GM18951 (cell line): ENCODE data around the gene PTPRG.

Experiments
- POLR2A ChIP-seq: IDR thresholded peaks from 4 replicates; pipeline ENCODE4 v1.6.1; 2011; ENCODE audit warnings: mild to moderate bottlenecking; ENCODE audit not compliant: insufficient read length, insufficient read depth; ENCODE audit errors: extremely low read depth
- in situ Hi-C: fragments of 300-500 bp; cut with MboI; formaldehyde crosslinking; loops from one replicate; pipeline ENCODE4 v1.12.0; 2022; ENCODE audit warnings: low sequenced_read_pairs, mixed read lengths, inconsistent platforms; ENCODE audit not compliant: unreplicated experiment

The PTPRG gene

GRCh38 chr3:62039586-62039985 is 478.2 kb downstream of the PTPRG start:
- TF ChIP-seq POLR2A = no peak
- in situ Hi-C loops = no loop called here

- in situ Hi-C loops = no loop called here
- TF ChIP-seq POLR2A = no peak
These were observed 480.3 kb downstream of the PTPRG start for GRCh38 chr3:62041681-62042080.

- in situ Hi-C loops = no loop called here
- TF ChIP-seq POLR2A = no peak
These were observed 483.6 kb downstream of the PTPRG start for GRCh38 chr3:62044874-62045411.

- in situ Hi-C loops = no loop called here
- no peak for TF ChIP-seq POLR2A
These were observed 485.0 kb downstream of the PTPRG start for GRCh38 chr3:62046326-62046725.

- no peak for TF ChIP-seq POLR2A
- in situ Hi-C loops = no loop called here
These were observed 487.2 kb downstream of the PTPRG start for GRCh38 chr3:62048577-62048976.

GRCh38 chr3:62049033-62049432 is 487.7 kb downstream of the PTPRG start:
- no peak for TF ChIP-seq POLR2A
- in situ Hi-C loops = no loop called here

GRCh38 chr3:62051506-62051905 is 490.1 kb downstream of the PTPRG start:
- in situ Hi-C loops = no loop called here
- TF ChIP-seq POLR2A = no peak

- in situ Hi-C loops = no loop called here
- no peak for TF ChIP-seq POLR2A
These were observed 491.0 kb downstream of the PTPRG start for GRCh38 chr3:62052331-62052730.

GRCh38 chr3:62056658-62057057 is 495.3 kb downstream of the PTPRG start:
- no peak for TF ChIP-seq POLR2A
- in situ Hi-C loops = no loop called here

- no peak for TF ChIP-seq POLR2A
- in situ Hi-C loops = no loop called here
These were observed 496.1 kb downstream of the PTPRG start for GRCh38 chr3:62057339-62058047.

GRCh38 chr3:62065985-62066693 is 504.8 kb downstream of the PTPRG start:
- in situ Hi-C loops = no loop called here
- TF ChIP-seq POLR2A = no peak

- TF ChIP-seq POLR2A = no peak
These were observed 507.0 kb downstream of the PTPRG start for GRCh38 chr3:62068337-62068736.

GRCh38 chr3:62070891-62071290 is 509.5 kb downstream of the PTPRG start:
- TF ChIP-seq POLR2A = no peak
- in situ Hi-C loops = no loop called here

More at GRCh38 chr3:62068337-62068736, 507.0 kb downstream of the PTPRG start:
- in situ Hi-C loops = no loop called here

GRCh38 chr3:62073038-62073437 is 511.7 kb downstream of the PTPRG start:
- in situ Hi-C loops = no loop called here
- no peak for TF ChIP-seq POLR2A
